ENCODE measurements around the gene CC2D1B.

CC2D1B gene

DNA sequence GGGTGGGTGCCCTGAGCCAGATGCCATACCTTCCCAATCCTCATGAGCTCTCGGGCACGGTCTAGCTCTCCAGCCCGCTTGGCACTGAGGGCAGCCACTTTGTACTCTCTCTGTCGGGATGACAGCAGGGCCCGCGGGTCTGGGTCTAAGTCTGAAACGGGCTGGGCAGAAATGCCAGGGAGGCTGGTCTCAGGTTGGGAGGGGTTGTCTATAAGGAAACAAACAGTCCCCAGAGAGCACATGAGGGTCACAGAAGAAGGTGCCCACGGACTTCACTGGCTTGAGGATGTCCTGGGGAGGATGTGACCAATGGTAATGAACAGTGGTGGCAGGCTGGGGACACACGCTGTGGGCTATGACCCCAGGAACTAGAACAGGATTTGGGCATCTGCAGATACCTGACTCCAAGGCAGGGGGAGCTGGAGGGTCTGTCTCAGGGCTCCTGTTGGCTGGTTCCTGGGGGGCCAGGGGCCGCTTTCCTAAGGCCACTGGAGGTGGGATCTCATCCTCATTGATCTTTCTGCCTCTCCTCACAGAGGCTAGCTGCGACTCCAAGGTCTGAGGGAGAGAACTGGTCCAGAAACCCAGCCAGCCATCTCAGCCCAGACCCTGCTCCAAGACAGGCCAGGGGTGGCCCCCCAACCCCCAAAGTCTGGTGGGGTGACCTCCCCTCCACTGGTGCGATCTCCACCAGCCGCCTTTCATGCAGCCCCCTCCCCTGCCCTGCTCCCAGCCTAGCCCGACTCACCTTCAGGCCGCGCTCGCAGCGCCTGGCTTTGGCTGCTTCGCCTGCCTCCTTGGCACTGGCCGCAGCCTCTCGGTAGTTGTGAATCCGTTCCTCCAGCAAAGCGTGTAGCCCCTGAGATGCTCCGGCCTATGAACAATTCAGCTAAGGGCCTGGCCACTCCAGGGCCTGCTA, 6.1 kb downstream of the CC2D1B start:
- no peak for DNase-seq (ENCODE audit: low read depth)

DNA sequence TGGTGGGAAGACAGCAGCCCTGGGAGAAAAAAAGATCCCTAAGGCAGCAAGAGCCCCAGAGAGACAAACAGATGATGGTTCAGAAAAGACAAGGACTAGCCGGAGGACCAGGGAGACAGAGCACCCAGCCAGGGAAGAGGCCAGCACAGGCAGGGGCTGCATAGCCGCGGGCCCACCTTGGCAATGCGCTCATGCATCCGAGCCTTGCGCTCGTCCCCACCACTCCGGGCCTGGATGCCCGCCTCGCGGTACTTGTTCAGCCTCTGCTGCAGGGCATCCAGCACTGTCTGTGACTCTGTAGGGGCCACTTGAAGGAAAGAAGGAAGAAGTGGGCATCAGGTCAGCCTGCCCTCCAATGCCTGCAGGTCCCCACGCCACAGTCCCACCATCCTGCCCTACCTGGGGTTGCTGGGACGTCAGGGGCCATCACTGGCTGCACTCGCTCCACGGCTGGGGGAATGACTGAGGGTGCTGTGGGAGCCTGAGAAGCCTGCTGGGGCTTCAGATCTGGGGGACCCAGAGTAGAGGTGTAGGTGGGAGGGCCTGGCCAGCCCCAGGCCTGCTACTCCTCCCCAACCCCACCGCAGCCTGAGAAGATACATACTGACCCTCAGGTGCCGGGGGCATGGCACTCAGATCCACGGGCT, 7.0 kb downstream of the CC2D1B start:
- DNase-seq (ENCODE audit: low read depth): no peak

DNA sequence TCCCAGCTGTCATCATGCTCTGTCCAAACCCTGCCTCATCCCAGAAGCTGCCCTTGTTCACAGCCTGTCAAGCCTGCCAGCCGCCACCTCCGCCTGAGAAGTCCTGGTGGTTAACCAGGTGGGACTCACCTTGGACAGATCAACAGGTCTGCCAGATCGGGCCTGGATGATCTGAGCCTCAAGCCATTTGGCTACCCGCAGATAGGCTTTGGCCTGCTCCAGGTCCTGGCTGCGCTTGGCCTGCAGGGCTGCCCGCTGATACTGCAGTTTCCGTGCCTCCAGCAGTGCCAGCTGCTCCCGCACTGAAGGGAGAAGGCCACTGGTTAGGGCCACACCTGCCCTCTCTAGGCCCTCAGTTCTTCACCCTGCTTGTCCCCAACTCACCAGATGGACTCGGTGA, 8.6 kb downstream of the CC2D1B start:
- DNase-seq (ENCODE audit: low read depth): no peak

DNA sequence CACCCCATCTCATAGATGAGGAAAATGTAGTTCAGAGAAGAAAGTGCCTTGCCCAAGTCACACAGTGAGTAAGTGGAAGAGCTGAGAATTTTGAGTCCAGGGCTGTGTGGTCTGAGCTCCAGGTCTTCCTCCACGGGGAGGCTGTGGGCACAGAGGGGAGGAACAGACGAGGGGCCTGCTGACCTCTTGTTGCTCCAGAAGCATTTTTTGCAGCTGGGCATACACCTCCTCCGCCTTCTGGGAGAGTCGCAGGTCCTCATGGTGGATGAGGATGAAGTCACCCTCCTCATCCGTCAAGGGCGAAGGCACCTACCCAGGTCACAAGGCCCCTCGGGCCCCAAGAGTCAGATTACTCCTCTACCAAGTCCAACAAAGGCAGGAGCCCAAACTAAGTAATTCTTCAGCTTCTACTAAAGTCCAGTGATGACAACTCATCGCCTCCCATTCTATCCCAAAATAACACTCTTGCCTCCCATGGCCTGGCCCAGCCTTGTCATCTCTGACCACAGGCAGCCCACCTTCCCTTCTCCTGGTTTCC, 9.1 kb downstream of the CC2D1B start:
- no peak for DNase-seq (ENCODE audit: low read depth)

DNA sequence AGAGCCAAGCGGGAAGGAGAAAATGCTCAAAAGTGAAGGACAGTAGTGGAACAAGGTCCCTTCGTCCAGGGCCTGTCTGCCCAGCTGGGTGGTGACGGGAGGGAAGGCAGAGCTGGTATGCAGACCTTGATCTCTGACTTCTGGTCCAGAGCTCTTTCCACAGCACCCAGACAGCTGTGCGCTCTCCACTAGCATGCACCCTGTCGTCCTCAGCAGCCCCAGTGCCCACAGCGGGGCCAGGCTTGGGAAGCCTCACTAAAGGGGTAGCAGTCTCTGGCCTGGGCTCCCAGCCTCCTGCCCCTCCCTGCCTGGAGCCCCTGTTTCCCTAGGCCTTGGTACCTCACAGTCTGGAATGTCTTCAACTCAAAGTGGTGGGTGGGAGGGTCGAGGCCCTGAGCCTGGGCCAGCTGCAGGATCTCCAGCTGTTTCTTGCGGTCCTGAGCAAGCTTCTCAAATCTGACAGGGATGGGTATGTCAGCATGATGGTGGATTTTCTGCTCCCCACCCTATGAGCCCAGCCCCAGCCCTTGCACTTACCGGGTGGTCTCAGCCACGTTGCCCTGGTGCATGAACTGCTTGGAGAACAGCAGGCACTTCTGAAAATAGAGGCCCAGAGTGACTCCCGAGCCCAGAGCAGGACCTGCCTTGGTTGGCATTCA, 10.0 kb downstream of the CC2D1B start:
- no peak for DNase-seq (ENCODE audit: low read depth)

DNA sequence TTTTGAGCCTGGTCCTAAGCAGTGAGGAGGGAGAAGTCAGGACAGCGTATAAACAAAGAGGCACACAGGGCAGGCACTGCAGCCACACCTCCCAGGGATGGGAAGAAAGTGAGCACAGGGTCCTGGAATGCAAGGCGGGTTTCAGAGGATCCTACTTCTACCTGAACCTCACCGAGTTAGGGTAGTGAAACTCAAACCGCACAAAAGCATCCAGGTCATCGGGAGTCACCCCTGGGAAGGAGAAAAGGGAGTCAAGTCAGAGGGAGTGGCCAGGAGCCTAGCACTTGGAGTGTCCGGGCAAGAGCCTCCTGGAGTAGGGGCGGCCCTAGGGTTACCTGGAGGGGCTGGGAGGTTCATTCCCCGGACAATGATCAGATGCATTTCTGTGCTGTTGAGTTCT, 10.6 kb downstream of the CC2D1B start:
- DNase-seq (ENCODE audit: low read depth): no peak

DNA sequence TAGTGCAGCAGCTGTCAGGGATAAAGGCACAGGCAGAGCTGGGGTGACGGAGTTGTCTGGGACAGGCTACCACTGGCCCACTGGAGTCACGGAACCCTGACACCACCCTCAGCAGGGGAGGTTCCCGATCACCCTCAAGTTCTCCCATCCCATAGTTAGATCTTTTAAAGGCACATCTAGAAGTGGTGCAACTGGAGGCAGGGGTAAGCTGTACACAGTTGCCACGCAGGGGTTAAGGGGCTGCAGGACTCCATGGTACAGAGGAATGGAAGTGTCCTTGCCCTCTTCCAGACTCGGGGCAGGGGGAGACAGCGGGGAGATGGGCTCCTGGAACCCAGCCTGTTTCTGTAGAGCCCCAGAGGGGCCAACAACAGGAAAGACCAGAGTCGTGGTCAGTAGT, 13.3 kb downstream of the CC2D1B start:
- DNase-seq (ENCODE audit: low read depth): no peak

DNA sequence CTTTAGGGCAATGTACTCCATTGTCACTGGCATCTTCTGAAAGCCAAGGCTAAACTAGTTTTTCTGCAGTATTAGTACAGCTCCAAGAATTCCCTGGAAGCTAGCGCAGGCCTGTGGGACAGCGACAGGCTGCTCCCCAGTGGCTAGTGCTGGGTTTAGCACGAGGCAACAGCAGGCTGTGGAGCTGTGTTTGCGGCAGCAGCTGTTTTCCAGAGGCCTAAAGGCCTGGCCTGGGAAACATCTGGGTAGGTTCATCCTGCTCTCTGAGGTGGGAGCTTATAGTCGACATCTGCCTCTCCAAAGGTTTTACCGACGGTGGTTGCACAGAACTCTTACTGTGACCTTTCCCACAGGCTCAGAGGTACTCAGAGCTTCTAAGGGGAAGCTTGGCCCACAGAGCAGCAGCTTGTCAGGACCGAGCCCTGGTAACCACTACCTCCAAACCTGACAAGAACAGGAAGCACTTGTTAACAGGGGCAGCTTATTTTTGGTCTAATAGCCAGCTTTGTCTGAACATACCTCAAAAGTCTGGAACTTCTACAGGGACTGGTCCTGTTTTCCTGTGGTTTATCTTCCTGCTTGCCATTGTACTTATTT, 17.2 kb downstream of the CC2D1B start:
- no peak for DNase-seq (ENCODE audit: low read depth)

DNA sequence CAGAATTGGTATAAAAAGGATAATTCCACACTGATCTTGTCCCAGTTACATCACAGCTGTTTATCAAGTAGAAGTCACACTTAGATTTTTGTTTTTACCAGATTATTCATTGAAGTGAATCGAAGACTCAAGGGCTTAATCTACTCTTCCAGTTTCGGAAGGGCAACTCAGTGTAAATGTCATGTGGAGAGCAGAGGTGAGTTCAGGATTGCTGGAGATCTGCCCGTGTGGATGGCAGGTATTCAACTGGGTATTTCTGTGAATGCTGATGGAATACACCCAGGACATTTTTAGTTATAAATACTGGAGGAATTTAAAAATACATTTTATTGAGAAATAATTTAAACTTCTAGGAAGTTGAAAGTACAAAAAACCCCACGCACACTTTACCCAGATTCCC, 19.4 kb downstream of the CC2D1B start:
- DNase-seq (ENCODE audit: low read depth): no peak

DNA sequence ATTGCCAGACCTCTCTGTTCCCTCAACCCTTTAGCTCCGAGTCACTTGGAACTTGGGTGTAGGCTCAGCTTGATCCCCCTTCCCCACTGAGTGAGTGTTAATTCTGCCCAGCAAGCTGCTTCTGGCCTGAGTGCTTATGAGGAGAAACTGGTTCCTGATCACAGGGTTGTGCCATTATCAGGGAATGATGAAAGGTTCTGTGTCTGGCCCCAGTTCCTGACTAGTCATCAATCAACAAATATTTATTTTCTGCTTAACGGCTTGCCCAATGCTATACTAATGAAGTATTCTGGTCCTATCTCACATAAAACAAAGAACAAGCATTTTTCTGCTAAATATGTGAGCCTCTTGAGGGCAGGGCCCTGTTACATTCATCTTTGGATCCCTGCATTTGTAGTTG, 20.8 kb downstream of the CC2D1B start:
- DNase-seq (ENCODE audit: low read depth): no peak

DNA sequence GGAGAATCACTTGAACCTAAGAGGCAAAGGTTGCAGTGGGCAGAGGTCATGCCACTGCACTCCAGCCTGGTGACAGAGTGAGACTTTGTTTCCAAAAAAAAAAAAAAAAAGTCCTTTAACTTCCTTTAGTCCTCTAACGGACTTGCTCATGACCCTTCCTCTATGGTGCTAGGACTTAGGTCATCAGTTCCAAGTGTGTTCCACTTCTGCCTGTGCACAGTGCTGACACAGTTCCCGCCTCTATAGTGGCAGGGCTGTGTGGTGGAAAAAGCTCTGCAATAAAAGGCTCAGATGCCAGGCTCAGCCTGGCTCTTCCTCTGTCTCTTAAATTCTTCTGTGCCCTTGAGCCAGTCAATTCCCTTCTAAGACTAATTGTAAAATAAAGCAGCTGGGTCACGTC, 22.0 kb downstream of the CC2D1B start:
- DNase-seq (ENCODE audit: low read depth): no peak

DNA sequence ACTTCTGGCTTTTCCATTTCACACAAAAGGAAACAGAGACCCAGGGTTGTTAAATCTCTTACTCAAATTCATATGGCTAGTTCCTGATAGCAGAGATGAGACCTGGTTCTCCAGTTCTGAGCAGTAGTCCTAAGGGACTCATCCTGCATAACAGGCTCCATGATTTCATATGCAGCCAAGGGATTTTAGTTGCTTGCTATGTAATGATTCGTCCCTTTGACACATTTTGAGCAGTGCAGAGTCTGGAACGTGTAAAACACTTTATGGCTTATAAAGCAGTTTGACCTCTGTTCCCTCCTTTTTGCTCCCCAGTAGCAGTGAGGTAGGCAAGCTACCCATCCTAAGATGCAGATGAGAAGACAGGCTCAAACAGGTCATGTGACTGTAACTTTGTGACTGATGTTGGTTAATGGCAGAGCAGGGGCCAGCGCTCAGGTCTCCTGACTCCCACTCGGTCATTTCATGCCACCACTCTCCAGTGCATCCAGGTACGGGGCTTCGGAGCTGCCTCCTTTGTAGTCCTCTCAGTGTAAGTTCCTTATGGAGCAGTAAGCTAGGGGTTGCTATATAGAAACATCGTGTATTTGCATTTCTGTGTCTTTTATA, 24.2 kb downstream of the CC2D1B start:
- DNase-seq (ENCODE audit: low read depth): no peak

DNA sequence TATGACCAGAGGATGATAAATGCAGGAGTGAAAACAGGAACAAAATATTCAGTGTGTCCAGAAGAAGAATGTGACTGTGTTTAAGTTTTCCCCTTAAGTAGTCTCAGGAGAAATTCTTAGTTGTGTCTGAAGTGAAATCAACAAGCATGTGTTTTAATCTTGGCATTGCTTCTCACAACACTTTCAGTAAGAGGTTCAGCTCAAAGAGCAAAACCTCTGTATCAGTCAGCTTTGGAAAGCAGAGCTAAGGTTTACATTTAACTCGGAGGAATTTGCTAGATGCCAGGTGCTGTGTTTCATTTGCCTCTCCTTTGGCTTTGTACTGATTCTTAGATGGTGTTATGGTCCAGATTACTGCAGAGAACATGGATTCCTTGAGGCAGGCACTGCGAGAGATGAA, 28.6 kb downstream of the CC2D1B start:
- no peak for DNase-seq (ENCODE audit: low read depth)

DNA sequence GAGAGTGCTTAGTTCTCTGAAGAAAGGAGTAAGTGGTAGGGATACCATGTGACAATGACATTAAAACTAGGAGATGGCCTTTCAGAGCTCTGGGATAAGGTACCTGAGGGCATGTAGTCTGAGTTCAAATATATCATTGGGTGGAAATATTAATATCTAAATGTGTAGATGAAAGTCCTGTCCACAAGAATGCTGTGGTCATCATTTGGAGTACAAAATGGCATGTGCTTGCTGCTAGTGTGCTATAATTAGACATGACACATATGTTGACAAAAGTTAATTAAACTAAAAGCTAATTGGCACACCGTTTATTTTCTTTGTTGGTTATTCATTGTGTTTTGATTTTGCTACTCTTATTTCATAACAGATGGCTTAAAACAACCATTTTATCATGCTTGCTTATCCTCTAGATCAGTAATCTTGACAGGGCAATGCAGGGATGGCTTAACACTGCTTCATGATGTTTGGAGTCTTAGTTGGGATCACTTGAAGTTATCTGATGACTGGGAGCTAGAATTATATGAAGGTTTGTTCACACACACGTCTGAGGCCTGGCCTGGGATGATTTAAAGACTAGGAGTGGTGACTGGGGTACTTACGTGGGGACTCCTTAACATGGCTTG, 31.0 kb downstream of the CC2D1B start:
- DNase-seq (ENCODE audit: low read depth): no peak

DNA sequence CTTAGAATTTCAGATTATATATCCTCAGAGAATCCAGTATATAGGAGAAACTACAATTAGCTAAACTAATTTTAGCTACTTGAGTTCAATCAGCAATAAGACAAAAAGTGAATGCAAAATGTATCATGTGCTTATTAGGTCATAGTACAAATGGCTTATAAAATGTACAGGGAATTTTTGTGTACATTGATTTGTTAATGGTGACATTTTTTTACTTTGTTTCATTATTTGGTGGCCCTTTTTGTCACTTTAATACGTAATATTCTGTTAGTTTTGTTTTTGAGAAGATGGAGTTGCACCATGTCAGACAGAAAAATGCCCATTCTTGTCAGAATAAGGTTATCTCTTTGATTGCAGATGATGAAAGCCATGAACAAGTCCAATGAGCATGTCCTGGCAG, 33.6 kb downstream of the CC2D1B start:
- DNase-seq (ENCODE audit: low read depth): no peak

DNA sequence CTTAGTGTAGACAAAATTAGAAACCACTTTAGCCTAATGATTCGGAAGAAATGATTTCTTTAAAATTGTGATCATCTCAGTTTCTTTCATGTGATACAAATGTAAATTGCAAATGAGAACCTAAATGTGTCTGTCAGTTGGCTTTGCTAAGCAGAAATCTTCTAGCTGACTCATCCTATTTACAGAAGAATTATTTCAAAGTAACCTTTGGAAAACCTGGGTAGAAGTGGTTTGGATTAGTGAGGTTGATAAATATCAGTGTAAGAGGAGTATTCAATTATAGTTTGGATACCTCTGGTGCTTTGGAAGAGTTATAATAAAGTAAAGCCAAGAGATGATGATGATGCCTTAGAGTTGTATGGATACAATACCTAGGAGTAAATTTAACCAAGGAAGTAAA, 37.4 kb downstream of the CC2D1B start:
- DNase-seq (ENCODE audit: low read depth): no peak

DNA sequence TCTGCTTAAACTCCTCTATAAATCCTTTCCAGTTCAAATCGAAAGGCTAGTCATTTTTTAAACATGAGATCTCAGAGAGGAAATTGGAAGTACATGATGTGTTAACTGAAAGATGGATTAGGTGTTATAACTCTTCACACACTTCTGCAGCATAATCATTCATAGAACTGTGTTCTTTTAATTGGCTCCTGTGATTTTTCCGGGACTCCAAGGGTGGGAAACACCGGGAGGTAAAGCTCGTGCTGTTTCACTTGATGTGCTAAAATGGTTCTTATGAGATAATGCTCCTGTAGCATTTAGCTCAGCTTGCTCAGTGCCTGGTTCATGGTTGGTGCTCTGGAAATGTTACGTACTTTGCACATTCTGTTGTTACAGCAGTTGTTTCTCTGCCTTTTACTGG, 40.2 kb downstream of the CC2D1B start:
- DNase-seq (ENCODE audit: low read depth): no peak

DNA sequence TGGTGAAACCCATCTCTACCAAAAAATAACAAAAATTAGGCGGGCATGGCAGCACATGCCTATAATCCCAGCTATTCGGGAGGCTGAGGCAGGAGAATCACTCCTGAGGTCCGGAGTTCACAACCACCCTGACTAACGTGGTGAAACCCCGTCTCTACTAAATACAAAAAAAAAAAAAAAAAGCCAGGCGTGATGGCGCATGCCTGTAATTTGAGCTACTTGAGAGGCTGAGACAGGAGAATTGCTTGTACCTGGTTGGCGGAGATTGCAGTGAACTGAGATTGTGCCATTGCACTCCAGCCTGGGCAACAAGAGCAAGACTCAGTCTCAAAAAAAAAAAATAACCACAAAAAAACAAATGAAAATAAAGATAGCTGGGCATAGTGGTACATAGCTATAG, 42.3 kb downstream of the CC2D1B start:
- no peak for DNase-seq (ENCODE audit: low read depth)

DNA sequence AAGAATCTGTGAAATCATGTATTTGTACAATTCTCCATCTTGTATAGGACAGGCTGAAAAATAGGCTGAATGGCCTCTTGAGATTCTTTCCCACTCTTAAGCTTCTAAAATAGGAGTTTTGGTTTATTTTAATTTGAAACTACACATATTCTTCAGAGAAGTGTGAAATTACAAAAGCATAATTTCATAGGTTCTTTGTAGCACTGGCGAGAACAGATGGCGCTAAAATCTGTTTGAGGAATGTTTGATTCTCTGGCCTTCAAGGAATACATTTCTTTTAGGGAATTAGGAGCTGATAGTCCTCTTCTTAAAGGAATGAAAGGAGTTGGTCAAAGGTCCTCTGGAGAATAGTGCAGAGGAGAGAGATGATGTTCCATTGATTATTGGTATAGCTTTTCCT, 44.9 kb downstream of the CC2D1B start:
- no peak for DNase-seq (ENCODE audit: low read depth)

DNA sequence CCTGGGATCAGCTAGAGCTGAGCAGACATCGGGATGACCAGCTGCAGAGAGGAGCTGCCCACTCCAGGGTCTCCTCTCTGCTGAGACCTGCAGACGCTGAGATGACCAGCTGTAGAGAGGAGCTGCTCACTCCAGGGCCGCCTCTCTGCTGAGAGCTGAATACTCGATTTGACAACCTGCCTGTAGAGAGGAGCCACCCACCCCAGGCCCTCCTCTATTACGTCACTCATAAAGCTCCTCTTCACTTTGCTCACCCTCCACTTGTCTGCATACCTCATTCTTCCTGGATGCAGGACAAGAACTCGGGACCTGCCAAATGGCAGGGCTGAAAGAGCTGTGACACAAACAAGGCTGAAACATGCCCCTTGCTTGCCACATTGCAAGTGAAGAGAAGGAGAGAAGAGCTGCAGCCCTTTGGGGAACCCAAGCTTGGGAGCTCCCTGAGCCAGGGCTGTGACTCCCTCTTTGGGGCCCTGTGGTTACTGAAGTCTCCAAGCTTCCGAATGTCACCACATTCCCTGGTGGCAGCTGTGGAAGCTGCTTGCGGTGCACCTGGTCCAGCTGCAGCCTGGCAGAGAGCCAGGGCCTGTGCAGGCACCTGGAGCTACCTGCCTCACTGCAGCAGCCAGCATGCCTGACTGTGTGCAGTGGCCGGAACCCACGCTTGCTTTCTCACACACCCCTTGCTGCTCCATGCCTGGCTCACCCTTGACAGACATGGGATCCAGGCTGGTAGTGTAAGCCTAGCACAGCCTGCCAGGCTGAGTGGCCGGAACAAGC, 59.6 kb downstream of the CC2D1B start:
- no peak for DNase-seq (ENCODE audit: low read depth)
